Activated effector memory CD4-positive, alpha-beta T cell treated with Interleukin-2 at 50 U/mL for 16 hours (primary cell): ENCODE results near the gene FAM163B.

Experiments used
- DNase-seq: peaks from one replicate; pipeline ENCODE4 v3.0.0-alpha.2; 2020

Gene FAM163B

GRCh38 chr9:133609311-133610098 lies at the start of gene FAM163B:
FAM163B (minus strand) TSS chr9:133609389; CDS start chr9:133580223, 29,166 bp downstream.
- peak; percentile 7 for DNase-seq

- no peak for DNase-seq
Measured at GRCh38 chr9:133657120-133657661, 48.0 kb upstream of the FAM163B start.

GRCh38 chr9:133656211-133657119 lies 47.3 kb upstream of the FAM163B start:
- DNase-seq, result peak; percentile 41

DNA sequence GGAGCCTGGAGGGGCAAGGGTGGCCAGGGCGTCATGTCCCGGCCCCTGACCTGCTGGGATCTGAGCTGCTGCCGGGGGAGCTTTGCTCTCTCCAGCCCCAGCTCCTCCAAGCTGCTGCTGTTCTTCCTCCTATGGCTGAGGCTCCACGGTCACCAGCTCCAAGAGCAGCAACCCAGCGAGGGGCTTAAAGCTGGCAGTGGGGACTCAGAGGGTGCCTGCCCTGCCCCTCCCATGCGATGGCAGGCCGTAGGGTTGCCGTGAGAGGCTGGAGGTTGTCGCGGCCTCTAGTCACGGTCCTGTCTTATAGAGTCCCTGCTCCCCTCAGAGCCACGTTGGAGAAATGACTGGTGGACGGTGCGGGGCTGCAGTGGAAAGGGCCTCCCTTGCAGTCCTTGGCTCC lies 46.5 kb upstream of the FAM163B start:
- no peak for DNase-seq

- DNase-seq, result no peak
Measured at GRCh38 chr9:133654736-133655657, 45.8 kb upstream of the FAM163B start.

GRCh38 chr9:133653638-133654037 lies 44.4 kb upstream of the FAM163B start:
- DNase-seq, result no peak

DNA sequence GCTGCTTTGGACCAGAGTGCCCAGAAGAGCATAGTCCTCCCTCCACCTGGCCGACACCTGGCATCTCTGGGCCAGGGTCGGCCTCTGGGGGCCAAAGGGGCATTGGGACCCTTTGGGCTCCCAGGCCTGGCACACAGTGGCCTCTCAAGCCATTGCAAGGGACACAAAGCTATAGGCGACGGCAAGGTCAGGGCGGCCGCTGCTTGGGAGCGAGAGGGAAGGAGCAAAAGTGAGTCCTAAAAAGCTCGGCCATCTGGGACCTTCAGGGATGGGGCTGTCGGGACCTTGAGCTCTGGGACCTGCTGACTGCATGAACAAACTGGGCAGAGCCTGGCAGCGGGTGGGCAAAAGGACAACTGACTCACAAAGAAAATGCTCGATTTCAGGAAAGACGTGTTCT lies 40.8 kb upstream of the FAM163B start:
- DNase-seq, result no peak

GRCh38 chr9:133649194-133649593 lies 40.0 kb upstream of the FAM163B start:
- no peak for DNase-seq

DNA sequence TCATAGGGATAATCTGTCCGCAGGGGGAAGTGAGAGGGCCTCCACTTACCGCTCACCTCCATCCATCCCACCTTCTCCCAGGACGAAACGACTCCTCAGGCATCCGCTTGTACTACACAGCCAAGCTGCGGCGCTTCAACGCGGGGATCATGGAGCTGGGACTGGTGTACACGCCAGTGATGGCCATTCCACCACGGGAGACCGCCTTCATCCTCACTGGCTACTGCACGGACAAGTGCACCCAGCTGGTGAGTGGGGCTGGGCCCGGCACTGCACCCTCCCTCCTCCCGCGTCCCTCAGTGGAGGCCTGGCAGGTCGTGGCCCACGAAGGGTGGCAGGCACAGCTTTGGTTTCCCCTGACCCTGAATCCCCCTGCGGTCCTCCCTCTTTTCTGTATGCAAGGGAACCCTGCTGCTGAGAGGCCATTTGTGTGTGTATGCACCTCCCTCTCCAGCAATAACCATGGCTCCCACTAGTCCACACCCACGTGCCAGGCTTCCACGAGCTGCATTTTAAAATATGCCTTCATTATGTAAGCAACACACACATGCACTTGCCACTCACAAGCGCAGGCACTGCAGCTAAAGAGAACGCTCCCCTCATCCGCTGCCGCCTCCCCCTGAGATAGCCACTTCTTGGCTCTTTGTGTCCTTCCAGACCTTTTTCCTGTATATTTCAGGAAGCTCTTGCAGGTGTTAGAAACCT lies 38.7 kb upstream of the FAM163B start:
- no peak for DNase-seq

DNA sequence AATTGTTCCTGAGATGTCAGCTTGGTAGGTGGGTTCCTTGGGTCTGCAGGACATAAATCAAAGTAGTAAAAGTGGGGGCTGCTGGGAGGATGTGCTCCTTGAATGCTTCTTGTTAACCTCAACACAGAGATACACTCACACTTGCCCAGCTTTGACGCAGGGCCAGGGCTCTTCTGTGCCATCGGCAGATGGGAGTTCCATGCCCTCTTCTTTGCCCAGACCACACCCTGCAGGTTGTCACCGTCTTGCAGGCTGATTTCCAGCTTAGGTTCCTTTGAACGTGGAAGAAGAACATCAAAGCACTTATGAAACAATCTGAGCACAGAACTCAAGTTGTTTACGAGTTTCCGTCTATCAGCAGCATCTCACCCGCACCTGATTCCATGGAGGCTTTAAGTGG lies 38.0 kb upstream of the FAM163B start:
- no peak for DNase-seq

GRCh38 chr9:133645021-133645765 lies 36.0 kb upstream of the FAM163B start:
- DNase-seq, result no peak

GRCh38 chr9:133643978-133644760 lies 35.0 kb upstream of the FAM163B start:
- no peak for DNase-seq

- no peak for DNase-seq
Measured at GRCh38 chr9:133643362-133643755, 34.2 kb upstream of the FAM163B start.

GRCh38 chr9:133642708-133643361 lies 33.6 kb upstream of the FAM163B start:
- no peak for DNase-seq

- no peak for DNase-seq
Measured at GRCh38 chr9:133641861-133642595, 32.8 kb upstream of the FAM163B start.

- DNase-seq, result no peak
Measured at GRCh38 chr9:133641396-133641655, 32.1 kb upstream of the FAM163B start.

- no peak for DNase-seq
Measured at GRCh38 chr9:133640580-133641395, 31.6 kb upstream of the FAM163B start.

DNA sequence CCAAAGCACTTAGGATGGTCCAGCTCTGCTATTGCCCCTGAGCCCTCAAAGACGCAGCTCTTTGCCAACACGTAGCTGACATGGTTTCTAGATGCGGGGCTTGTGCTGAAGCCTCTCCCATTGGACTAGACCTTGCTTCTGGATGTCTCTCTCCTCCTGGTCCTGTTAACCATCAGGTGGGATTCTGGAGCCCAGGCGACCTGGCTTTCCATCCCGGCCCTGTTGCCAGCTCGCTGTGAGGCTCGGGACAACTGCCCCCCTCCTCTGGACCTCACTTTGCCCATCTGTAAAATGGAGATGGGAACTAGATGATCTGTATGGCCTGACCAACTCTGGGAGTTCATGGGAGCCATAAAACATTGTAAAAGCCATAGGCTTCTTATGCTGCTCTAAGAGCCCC lies 31.0 kb upstream of the FAM163B start:
- DNase-seq, result no peak
